ENCODE results near the gene PNPLA7. TPM values are rescaled to one million over a fixed set of nuclear protein-coding genes. Genes with fewer than 3 reads are reported as not detected.

PNPLA7 gene
- total and polyA plus RNA-seq, 3 donors from 2014 or later, result 4.2 to 17.8 (median 10.9) TPM

- intact Hi-C loops (cut with DNase I; ENCODE audit: low total_unique reads), result no loop called here
- no peaks in the 10 kb centered on the region for H3K36me3 ChIP-seq (ENCODE audit: low read depth, missing control alignments)
- no peaks in the 10 kb centered on the region for H3K27me3 ChIP-seq
- no peak overlapping the region for H3K4me3 ChIP-seq
- peaks cover 16% of the 10 kb centered on the region for H3K4me1 ChIP-seq
- 94 to 96% methylated on average over 17 to 29 of the region's 29 CpGs for WGBS, 2 donors
- no peak for DNase-seq
- no peak overlapping the region for H3K27ac ChIP-seq
- TF ChIP-seq CTCF (IDR thresholded peaks at IDR 0.05), result no peak
- no peak for TF ChIP-seq POLR2A (IDR thresholded peaks at IDR 0.05)
- no peaks in the 10 kb centered on the region for H3K9me3 ChIP-seq
Measured at GRCh38 chr9:137477778-137478612, 72.2 kb downstream of the PNPLA7 start.

- H3K27me3 ChIP-seq, result no peaks in the 10 kb centered on the region
- H3K36me3 ChIP-seq (ENCODE audit: low read depth, missing control alignments), result no peaks in the 10 kb centered on the region
- no peak for TF ChIP-seq CTCF (IDR thresholded peaks at IDR 0.05)
- TF ChIP-seq POLR2A (IDR thresholded peaks at IDR 0.05), result no peak
- peaks cover 8% of the 10 kb centered on the region for H3K4me1 ChIP-seq
- intact Hi-C loops (cut with DNase I; ENCODE audit: low total_unique reads), result no loop called here
- no peak overlapping the region for H3K27ac ChIP-seq
- H3K4me3 ChIP-seq, result no peak overlapping the region
- 90 to 93% methylated on average over 6 to 11 of the region's 11 CpGs for WGBS, 2 donors
- DNase-seq, result no peak
- H3K9me3 ChIP-seq, result no peaks in the 10 kb centered on the region
Measured at GRCh38 chr9:137476856-137477255, 73.3 kb downstream of the PNPLA7 start.

DNA sequence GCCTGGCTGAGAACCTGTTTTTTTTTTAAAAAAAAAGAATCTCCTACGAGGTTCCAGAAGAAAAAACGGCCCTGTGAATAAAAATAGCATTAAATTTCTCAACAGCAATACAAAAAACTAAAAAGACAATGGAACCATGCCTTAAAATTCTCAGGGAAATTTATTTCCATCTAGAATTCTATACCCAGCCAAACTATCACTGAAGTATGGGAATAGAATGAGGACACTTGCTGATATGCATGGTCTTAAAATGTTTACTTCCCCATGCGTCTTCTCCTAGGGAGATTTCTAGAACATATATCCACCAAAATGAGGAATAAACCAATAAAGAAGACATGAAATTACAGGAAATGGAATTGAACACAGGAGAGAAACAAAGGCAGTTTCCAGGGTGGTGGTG lies 74.5 kb downstream of the PNPLA7 start:
- WGBS, 2 donors, result 88 to 95% methylated on average over 3 of the region's 3 CpGs
- no peaks in the 10 kb centered on the region for H3K27me3 ChIP-seq
- peaks cover 6% of the 10 kb centered on the region for H3K4me1 ChIP-seq
- DNase-seq, result no peak
- no peaks in the 10 kb centered on the region for H3K9me3 ChIP-seq
- H3K36me3 ChIP-seq (ENCODE audit: low read depth, missing control alignments), result no peaks in the 10 kb centered on the region
- no peak overlapping the region for H3K27ac ChIP-seq
- TF ChIP-seq CTCF (IDR thresholded peaks at IDR 0.05), result no peak
- no peak for TF ChIP-seq POLR2A (IDR thresholded peaks at IDR 0.05)
- no peak overlapping the region for H3K4me3 ChIP-seq
- intact Hi-C loops (cut with DNase I; ENCODE audit: low total_unique reads), result no loop called here

GRCh38 chr9:137474271-137474670 lies 75.9 kb downstream of the PNPLA7 start:
- intact Hi-C loops (cut with DNase I; ENCODE audit: low total_unique reads), result no loop called here
- H3K27me3 ChIP-seq, result no peaks in the 10 kb centered on the region
- H3K4me3 ChIP-seq, result no peak overlapping the region
- TF ChIP-seq CTCF (IDR thresholded peaks at IDR 0.05) (no peak), POLR2A (IDR thresholded peaks at IDR 0.05) (no peak)
- H3K4me1 ChIP-seq, result no peaks in the 10 kb centered on the region
- H3K27ac ChIP-seq, result no peak overlapping the region
- no peaks in the 10 kb centered on the region for H3K36me3 ChIP-seq (ENCODE audit: low read depth, missing control alignments)
- no peaks in the 10 kb centered on the region for H3K9me3 ChIP-seq
- WGBS, 2 donors, result 95 to 96% methylated on average over 18 of the region's 18 CpGs
- no peak for DNase-seq

- no peaks in the 10 kb centered on the region for H3K36me3 ChIP-seq (ENCODE audit: low read depth, missing control alignments)
- no peak for DNase-seq
- H3K27me3 ChIP-seq, result no peaks in the 10 kb centered on the region
- H3K4me1 ChIP-seq, result no peaks in the 10 kb centered on the region
- no peak overlapping the region for H3K4me3 ChIP-seq
- no peak for TF ChIP-seq POLR2A (IDR thresholded peaks at IDR 0.05)
- TF ChIP-seq CTCF (IDR thresholded peaks at IDR 0.05), result no peak
- no peak overlapping the region for H3K27ac ChIP-seq
- WGBS, 2 donors, result 72 to 86% methylated on average over 7 of the region's 7 CpGs
- H3K9me3 ChIP-seq, result no peaks in the 10 kb centered on the region
- intact Hi-C loops (cut with DNase I; ENCODE audit: low total_unique reads), result no loop called here
Measured at GRCh38 chr9:137470785-137471184, 79.4 kb downstream of the PNPLA7 start.
